ENCODE data around the gene SLC30A4. TPM values are rescaled to one million over a fixed set of nuclear protein-coding genes. Genes with fewer than 3 reads are reported as not detected.

SLC30A4 gene
- total RNA-seq, 6 experiments from 2014 or later = 1.8 to 4.5 (median 3.0) TPM

DNA sequence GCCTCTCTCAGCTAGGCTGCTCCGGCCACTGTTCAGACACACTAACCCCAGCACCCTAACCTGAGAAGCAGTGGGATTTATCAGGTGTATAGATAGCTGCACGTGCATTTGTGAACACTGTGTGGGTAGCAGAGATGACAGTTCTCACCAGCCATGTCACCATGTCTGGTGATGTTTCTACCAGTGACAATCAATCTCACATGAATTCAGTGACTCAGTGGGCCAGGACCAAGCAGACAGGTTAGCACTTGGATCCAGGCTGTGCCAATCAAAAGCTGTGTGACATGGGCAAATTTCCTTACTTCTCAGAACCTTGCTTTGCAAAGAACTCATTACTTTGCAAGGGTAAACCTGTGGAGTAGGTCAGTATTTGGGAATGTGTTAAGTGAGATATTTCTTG lies 78.9 kb downstream of the SLC30A4 start:
- TF ChIP-seq, protein P1, sequence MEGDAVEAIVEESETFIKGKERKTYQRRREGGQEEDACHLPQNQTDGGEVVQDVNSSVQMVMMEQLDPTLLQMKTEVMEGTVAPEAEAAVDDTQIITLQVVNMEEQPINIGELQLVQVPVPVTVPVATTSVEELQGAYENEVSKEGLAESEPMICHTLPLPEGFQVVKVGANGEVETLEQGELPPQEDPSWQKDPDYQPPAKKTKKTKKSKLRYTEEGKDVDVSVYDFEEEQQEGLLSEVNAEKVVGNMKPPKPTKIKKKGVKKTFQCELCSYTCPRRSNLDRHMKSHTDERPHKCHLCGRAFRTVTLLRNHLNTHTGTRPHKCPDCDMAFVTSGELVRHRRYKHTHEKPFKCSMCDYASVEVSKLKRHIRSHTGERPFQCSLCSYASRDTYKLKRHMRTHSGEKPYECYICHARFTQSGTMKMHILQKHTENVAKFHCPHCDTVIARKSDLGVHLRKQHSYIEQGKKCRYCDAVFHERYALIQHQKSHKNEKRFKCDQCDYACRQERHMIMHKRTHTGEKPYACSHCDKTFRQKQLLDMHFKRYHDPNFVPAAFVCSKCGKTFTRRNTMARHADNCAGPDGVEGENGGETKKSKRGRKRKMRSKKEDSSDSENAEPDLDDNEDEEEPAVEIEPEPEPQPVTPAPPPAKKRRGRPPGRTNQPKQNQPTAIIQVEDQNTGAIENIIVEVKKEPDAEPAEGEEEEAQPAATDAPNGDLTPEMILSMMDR (IDR thresholded peaks at IDR 0.05) = no peak
- TF ChIP-seq POLR2A (IDR thresholded peaks at IDR 0.05) = no peak
- no peak overlapping the region for H3K27ac ChIP-seq
- H3K4me3 ChIP-seq = no peak overlapping the region
- intact Hi-C loops (cut with DNase I) = no loop called here
- no peaks in the 10 kb centered on the region for H3K36me3 ChIP-seq
- no peak for ATAC-seq
- no peaks in the 10 kb centered on the region for H3K9me3 ChIP-seq
- peak in 1 of 3 donors; percentile 28 for DNase-seq
- 75% methylated on average over 1 of the region's 2 CpGs for WGBS (ENCODE audit: insufficient coverage, low coverage, low lambda C conversion rate, missing lambda C conversion rate)
- H3K27me3 ChIP-seq = no peaks in the 10 kb centered on the region
- peaks cover 0 to 10% (median 0%) of the 10 kb centered on the region in 4 donors for H3K4me1 ChIP-seq

DNA sequence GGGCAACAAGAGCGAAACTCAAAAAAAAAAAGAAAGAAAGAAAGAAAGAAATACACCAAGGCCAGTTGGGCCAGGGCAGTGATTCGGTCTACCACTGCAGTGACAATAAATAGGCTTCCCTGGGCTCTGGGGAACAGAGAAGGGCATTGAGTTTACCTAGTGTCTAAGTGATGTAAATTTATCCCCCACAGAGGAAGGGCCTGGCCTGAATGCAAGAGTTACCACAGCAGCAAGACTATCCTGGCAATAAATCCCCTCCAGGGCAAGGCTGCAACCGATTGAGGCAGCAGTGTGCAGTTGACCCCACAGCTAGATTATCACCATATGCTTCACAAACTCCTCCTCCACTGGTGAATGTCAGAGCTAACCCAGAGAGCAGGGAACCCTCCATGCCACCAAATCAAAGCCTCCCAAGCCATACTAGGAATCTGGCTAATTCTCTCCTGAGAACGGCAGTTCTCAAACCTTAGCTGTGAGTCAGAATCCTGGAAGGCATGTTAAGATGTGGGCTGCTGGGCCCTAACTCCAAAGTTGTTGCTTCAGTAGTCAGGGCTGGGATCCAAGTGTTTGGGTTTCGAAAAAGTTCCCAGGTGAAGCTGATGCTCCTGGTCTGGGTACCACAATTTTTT lies 79.9 kb downstream of the SLC30A4 start:
- 88% methylated on average over 3 of the region's 5 CpGs for WGBS (ENCODE audit: insufficient coverage, low coverage, low lambda C conversion rate, missing lambda C conversion rate)
- peak in 1 of 3 donors; percentile 16 for DNase-seq
- H3K4me1 ChIP-seq = peaks cover 0 to 10% (median 0%) of the 10 kb centered on the region in 4 donors
- TF ChIP-seq, protein P1 (IDR thresholded peaks at IDR 0.05) = no peak
- no peak for TF ChIP-seq POLR2A (IDR thresholded peaks at IDR 0.05)
- intact Hi-C loops (cut with DNase I) = no loop called here
- H3K27me3 ChIP-seq = no peaks in the 10 kb centered on the region
- H3K4me3 ChIP-seq = no peak overlapping the region
- no peaks in the 10 kb centered on the region for H3K36me3 ChIP-seq
- no peaks in the 10 kb centered on the region for H3K9me3 ChIP-seq
- ATAC-seq = no peak
- H3K27ac ChIP-seq = no peak overlapping the region

DNA sequence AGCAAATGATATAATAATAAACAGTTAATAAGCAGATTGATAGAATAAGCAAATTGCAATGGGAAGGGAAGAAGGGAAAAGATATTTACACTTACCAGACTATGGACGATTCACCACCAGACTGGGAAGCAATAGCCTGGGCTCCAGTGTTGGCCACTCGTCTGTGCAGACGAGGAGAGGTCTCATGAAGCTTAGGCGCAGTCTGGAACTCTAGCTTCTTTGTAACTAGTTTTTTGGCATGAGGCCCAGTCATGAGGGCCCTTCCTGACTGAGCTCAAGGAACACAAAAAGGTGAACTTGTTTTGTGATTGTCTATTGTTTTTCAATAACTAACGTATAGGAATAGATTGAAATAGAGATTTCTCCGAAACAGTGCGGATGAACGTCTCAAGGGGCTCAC lies 80.9 kb downstream of the SLC30A4 start:
- WGBS (ENCODE audit: insufficient coverage, low coverage, low lambda C conversion rate, missing lambda C conversion rate) = 66% methylated on average over 8 of the region's 8 CpGs
- DNase-seq (peak in 1 of 3 donors; percentile 1), ATAC-seq (no peak)
- Histone ChIP-seq H3K36me3 (no peaks in the 10 kb centered on the region), H3K4me3 (no peak overlapping the region), H3K27ac (no peak overlapping the region), H3K9me3 (no peaks in the 10 kb centered on the region), H3K27me3 (no peaks in the 10 kb centered on the region), H3K4me1 (peaks cover 0 to 10% (median 0%) of the 10 kb centered on the region in 4 donors)
- intact Hi-C loops (cut with DNase I) = no loop called here
- TF ChIP-seq POLR2A (IDR thresholded peaks at IDR 0.05) = no peak
- TF ChIP-seq, protein P1 (IDR thresholded peaks at IDR 0.05) = no peak

DNA sequence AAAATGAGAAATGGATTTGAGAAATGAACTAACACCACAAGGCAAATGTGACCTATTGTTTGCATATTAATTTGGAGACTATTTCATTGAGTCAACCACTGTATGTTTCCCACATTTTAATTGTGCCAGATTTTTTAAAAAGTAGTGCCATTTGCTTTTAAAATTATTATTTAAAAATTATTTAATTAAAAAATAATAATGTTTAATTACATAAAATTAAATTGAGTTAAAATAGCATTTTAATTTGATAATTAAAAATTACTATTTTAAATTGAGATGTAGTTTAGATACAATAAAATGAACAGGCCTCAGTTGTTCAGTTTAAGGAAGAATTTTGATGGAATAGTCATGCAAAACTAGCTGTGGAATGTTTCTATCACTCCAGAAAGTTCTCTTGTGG lies 81.5 kb downstream of the SLC30A4 start:
- TF ChIP-seq POLR2A (IDR thresholded peaks at IDR 0.05) = no peak
- TF ChIP-seq, protein P1 (IDR thresholded peaks at IDR 0.05) = no peak
- Histone ChIP-seq H3K36me3 (no peaks in the 10 kb centered on the region), H3K4me1 (peaks cover 0 to 9% (median 0%) of the 10 kb centered on the region in 4 donors), H3K27ac (no peak overlapping the region), H3K4me3 (no peak overlapping the region), H3K27me3 (no peaks in the 10 kb centered on the region), H3K9me3 (no peaks in the 10 kb centered on the region)
- intact Hi-C loops (cut with DNase I) = no loop called here
- no peak for DNase-seq
- no peak for ATAC-seq
